SK-N-MC (cell line): ENCODE measurements around the gene TMTC4.

Experiments
- EZH2 ChIP-seq: fragments of 200-600 bp; sonication (generic); IDR thresholded peaks from one replicate; pipeline ENCODE4 v1.6.1; 2017; ENCODE audit warnings: antibody characterized with exemption
- POLR2AphosphoS5 ChIP-seq: IDR thresholded peaks from 2 replicates; pipeline ENCODE4 v1.6.1; 2012; ENCODE audit warnings: mild to moderate bottlenecking, low read depth, low read length, borderline replicate concordance

- TF ChIP-seq POLR2AphosphoS5 (no peak), EZH2 (no peak)
Measured at GRCh38 chr13:100584896-100585295, 89.7 kb downstream of the TMTC4 start.
